HG02763 (cell line): ENCODE data around the gene LHPP.

ENCODE experiments used
- ATAC-seq: cut with Tn5 transposase; IDR thresholded peaks from one replicate; pipeline ENCODE4 v1.9.1; 2021; ENCODE audit warnings: mild to moderate bottlenecking, moderate library complexity; ENCODE audit not compliant: unreplicated experiment

Gene LHPP

GRCh38 chr10:124494046-124494807 is 32.6 kb downstream of the LHPP start:
- no peak for ATAC-seq

GRCh38 chr10:124495162-124495561 is 33.5 kb downstream of the LHPP start:
- no peak for ATAC-seq

GRCh38 chr10:124495725-124496124 is 34.1 kb downstream of the LHPP start:
- ATAC-seq, result no peak

GRCh38 chr10:124496150-124496549 is 34.5 kb downstream of the LHPP start:
- ATAC-seq, result no peak

GRCh38 chr10:124496620-124497019 is 35.0 kb downstream of the LHPP start:
- no peak for ATAC-seq

GRCh38 chr10:124497196-124497881 is 35.7 kb downstream of the LHPP start:
- no peak for ATAC-seq

- ATAC-seq, result no peak
Measured at GRCh38 chr10:124498056-124498455, 36.4 kb downstream of the LHPP start.

- ATAC-seq, result no peak
Measured at GRCh38 chr10:124500757-124501156, 39.1 kb downstream of the LHPP start.

- ATAC-seq, result no peak
Measured at GRCh38 chr10:124504711-124505110, 43.1 kb downstream of the LHPP start.

- no peak for ATAC-seq
Measured at GRCh38 chr10:124505279-124505678, 43.7 kb downstream of the LHPP start.

- no peak for ATAC-seq
Measured at GRCh38 chr10:124508070-124508667, 46.5 kb downstream of the LHPP start.

GRCh38 chr10:124508907-124509454 is 47.4 kb downstream of the LHPP start:
- no peak for ATAC-seq

GRCh38 chr10:124509880-124510632 is 48.4 kb downstream of the LHPP start:
- no peak for ATAC-seq

- no peak for ATAC-seq
Measured at GRCh38 chr10:124510759-124511158, 49.1 kb downstream of the LHPP start.

- no peak for ATAC-seq
Measured at GRCh38 chr10:124511205-124512039, 49.8 kb downstream of the LHPP start.

- no peak for ATAC-seq
Measured at GRCh38 chr10:124512040-124512428, 50.4 kb downstream of the LHPP start.

GRCh38 chr10:124512600-124512999 is 51.0 kb downstream of the LHPP start:
- no peak for ATAC-seq

- no peak for ATAC-seq
Measured at GRCh38 chr10:124515244-124515970, 53.8 kb downstream of the LHPP start.

- ATAC-seq, result no peak
Measured at GRCh38 chr10:124516181-124516580, 54.6 kb downstream of the LHPP start.
